HepG2 (cell line): Measurements from ENCODE around the gene CROCC. TPM values are rescaled to one million over a fixed set of nuclear protein-coding genes. Genes with fewer than 3 reads are reported as not detected.

ENCODE experiments used
- ATAC-seq: fragments of 200-7000 bp; cut with Tn5 transposase; 3 replicates; pipeline ENCODE4 v1.9.1; 2020; ENCODE audit warnings: mild to moderate bottlenecking, moderate library complexity
- BruUV-seq: library from RNA; stranded (reverse); fragments of 400-500 nt; replicated peaks from 2 replicates; lab custom pipeline; 2021; lab: Mats Ljungman, UMichigan
- CTCF ChIA-PET: fragments of 300-600 bp; formaldehyde crosslinking; extraction: SDS; loops from one replicate; lab custom pipeline; 2021; ENCODE audit warnings: low total read pairs, inconsistent platforms, low intra/inter-chr PET ratio; lab: Yijun Ruan, JAX
- POLR2A ChIA-PET: fragments of 350-600 bp; sonication (Branson Sonifier 250); formaldehyde crosslinking; loops from one replicate; lab custom pipeline; 2020; ENCODE audit warnings: antibody characterized with exemption, inconsistent platforms; lab: Yijun Ruan, JAX
- DNase-seq: peaks from one replicate; pipeline ENCODE4 v3.0.0-alpha.2; 2015; ENCODE audit warnings: low spot score
- FAIRE-seq: peaks from 3 replicates; lab custom pipeline; 2011; peaks lifted over from hg19 to GRCh38; lab: Jason Lieb, UNC
- H2AFZ ChIP-seq: one replicate; pipeline ENCODE4 v1.6.1; 2011; ENCODE audit warnings: low read length, inconsistent platforms
- H3K27ac ChIP-seq: fragments of 300-600 bp; 3 replicates; pipeline ENCODE4 v1.8.0; 2011; ENCODE audit warnings: mixed run types, mild to moderate bottlenecking, mixed read lengths, low read length, inconsistent platforms; ENCODE audit not compliant: insufficient read depth; ENCODE audit errors: extremely low read length
- H3K27me3 ChIP-seq, 2 experiments: fragments of 200-600 bp in 1 of 2; 2 replicates in 1 of 2; 3 replicates in 1 of 2; pipeline versions ENCODE4 v1.6.0 to v1.8.0; 2011; ENCODE audit warnings: low read length in 2 of 2, mild to moderate bottlenecking in 2 of 2, moderate library complexity in 2 of 2, inconsistent platforms in 1 of 2; ENCODE audit not compliant: insufficient read depth in 2 of 2, control insufficient read depth in 1 of 2
- H3K36me3 ChIP-seq, 2 experiments: fragments of 200-600 bp in 1 of 2; replicated peaks in 1 of 2; 2 replicates in 1 of 2; 3 replicates in 1 of 2; pipeline versions ENCODE4 v1.5.1 to v1.8.0; 2011; ENCODE audit warnings: low read length in 2 of 2, inconsistent platforms in 1 of 2; ENCODE audit not compliant: insufficient read depth in 2 of 2, control insufficient read depth in 1 of 2
- H3K4me1 ChIP-seq: 2 replicates; pipeline ENCODE4 v1.5.1; 2012; ENCODE audit warnings: low read length, inconsistent platforms; ENCODE audit not compliant: insufficient read depth
- H3K4me2 ChIP-seq: 2 replicates; pipeline ENCODE4 v1.6.0; 2011; ENCODE audit warnings: low read depth, low read length, inconsistent platforms
- H3K4me3 ChIP-seq, 3 experiments: fragments of 200-600 bp in 1 of 3; sonication (generic), shearing (Covaris generic) in 1 of 3; replicated peaks in 1 of 3; 2 replicates each; pipeline ENCODE4 v1.5.1; 2011 to 2016; ENCODE audit warnings: low read length in 3 of 3, inconsistent platforms in 2 of 3, low read depth in 2 of 3, mild to moderate bottlenecking in 2 of 3, control low read depth in 1 of 3, mixed read lengths in 1 of 3; ENCODE audit not compliant: insufficient read depth in 1 of 3
- H3K79me2 ChIP-seq: one replicate; pipeline ENCODE4 v1.6.1; 2011; ENCODE audit warnings: low read length, inconsistent platforms; ENCODE audit not compliant: insufficient read depth
- H3K9ac ChIP-seq: 2 replicates; pipeline ENCODE4 v1.6.0; 2011; ENCODE audit warnings: mild to moderate bottlenecking, low read depth, low read length, inconsistent platforms; ENCODE audit not compliant: insufficient read depth
- H3K9me3 ChIP-seq: 2 replicates; pipeline ENCODE4 v1.5.1; 2012; ENCODE audit warnings: mild to moderate bottlenecking, low read length
- H4K20me1 ChIP-seq: 2 replicates; pipeline ENCODE4 v1.6.0; 2011; ENCODE audit warnings: inconsistent platforms, mild to moderate bottlenecking, low read length, moderate library complexity; ENCODE audit not compliant: insufficient read depth
- ARID5B ChIP-seq: IDR thresholded peaks from 2 replicates; pipeline ENCODE4 v1.4.0; 2020; ENCODE audit warnings: mild to moderate bottlenecking, missing genetic modification reagents
- CBX2 ChIP-seq, 2 experiments: fragments of 200-600 bp in 1 of 2; sonication (generic); formaldehyde crosslinking in 1 of 2; IDR thresholded peaks; 2 replicates each; pipeline versions ENCODE4 v1.7.0 to v1.8.1; 2018 to 2022; ENCODE audit warnings: low read depth in 2 of 2, low read length in 1 of 2, mild to moderate bottlenecking in 1 of 2, missing genetic modification reagents in 1 of 2
- EHMT2 ChIP-seq: fragments of 200-600 bp; sonication (generic); IDR thresholded peaks from 2 replicates; pipeline ENCODE4 v1.7.0; 2017; ENCODE audit warnings: antibody characterized with exemption, low read depth, low read length, borderline replicate concordance
- FOXC1 ChIP-seq: sonication (generic); formaldehyde crosslinking; IDR thresholded peaks from 2 replicates; pipeline ENCODE4 v1.8.0; 2022; ENCODE audit warnings: mild to moderate bottlenecking, missing genetic modification reagents, borderline replicate concordance
- GABPB1 ChIP-seq: IDR thresholded peaks from 2 replicates; pipeline ENCODE4 v1.6.1; 2016; ENCODE audit warnings: mild to moderate bottlenecking, missing genetic modification reagents, moderate library complexity, missing compliant biosample characterization
- MLLT10 ChIP-seq: sonication (generic); formaldehyde crosslinking; IDR thresholded peaks from 2 replicates; pipeline ENCODE4 v1.4.0; 2020; ENCODE audit warnings: missing genetic modification reagents
- MTF1 ChIP-seq: sonication (generic); formaldehyde crosslinking; IDR thresholded peaks from 2 replicates; pipeline ENCODE4 v1.5.0; 2020; ENCODE audit warnings: missing genetic modification reagents
- SAP130 ChIP-seq: IDR thresholded peaks from 2 replicates; pipeline ENCODE4 v1.6.1; 2016; ENCODE audit warnings: low read depth
- TCF7L2 ChIP-seq: IDR thresholded peaks from 2 replicates; pipeline ENCODE4 v1.6.1; 2011; ENCODE audit warnings: mild to moderate bottlenecking, low read depth, low read length, moderate library complexity
- ZNF597 ChIP-seq: sonication (generic); formaldehyde crosslinking; IDR thresholded peaks from 2 replicates; pipeline ENCODE4 v1.5.0; 2020; ENCODE audit warnings: missing genetic modification reagents
- ZNF703 ChIP-seq: sonication (generic); formaldehyde crosslinking; IDR thresholded peaks from 2 replicates; pipeline ENCODE4 v1.5.1; 2020; ENCODE audit warnings: missing genetic modification reagents, mild to moderate bottlenecking, moderate library complexity, borderline replicate concordance
- WGBS: methylation state at CpG from one replicate; pipeline ENCODE4 v1.1.6; 2017; ENCODE audit warnings: low lambda C conversion rate; 5-methylcytosine and 5-hydroxymethylcytosine counted together
- in situ Hi-C: cut with HindIII; loops from 2 replicates; pipeline ENCODE4 v1.10.0; 2017; ENCODE audit warnings: low pct_unique_long_range_greater_than_20kb; ENCODE audit not compliant: extremely low pct_ligation_motif_present
- intact Hi-C: fragments of 100-400 bp; cut with micrococcal nuclease; formaldehyde crosslinking; loops from one replicate; pipeline ENCODE4 v1.10.0; 2022; ENCODE audit not compliant: unreplicated experiment
- polyA plus RNA-seq, 8 experiments: library from polyadenylated mRNA; depleted of rRNA in 3 of 8; stranded (reverse) in 7 of 8; unstranded in 1 of 8; fragments of >200 nt; fragmentation: Illumina TruSeq in 4 of 8; extraction: Trizol in 4 of 8; gene quantifications; 2 replicates each; pipeline versions ENCODE4 v1.2.1 to v1.2.3, GENCODE V29; 2011 to 2016; ENCODE audit warnings: low read depth in 4 of 8, missing spikeins in 1 of 8, mixed read lengths in 1 of 8; ENCODE audit not compliant: insufficient read depth in 1 of 8
- total RNA-seq, 5 experiments: library from RNA; depleted of rRNA; stranded (reverse); fragments of >200 nt; fragmentation: Illumina TruSeq; extraction: Trizol; gene quantifications; 2 replicates each; pipeline ENCODE4 v1.2.3, GENCODE V29; 2016; ENCODE audit warnings: low read depth in 1 of 5

The CROCC gene
- total and polyA plus RNA-seq, 2 of the 13 experiments (the other 11 are each of a cell fraction or from before 2014, with no cell fraction given), result 7.8 to 15.5 TPM

GRCh38 chr1:16984717-16985116, 63.0 kb downstream of the CROCC start (continued):
- TF ChIP-seq TCF7L2 (no peak), EHMT2 (no peak), ZNF597 (CRISPR knock-in tag) (no peak), MLLT10 (CRISPR knock-in tag) (no peak), ARID5B (CRISPR knock-in tag) (no peak)

- no peak for FAIRE-seq
- intact Hi-C loops, result no loop called here
- Histone ChIP-seq H3K36me3 (no peaks in the 10 kb centered on the region), H3K27me3 (peaks cover 0 to 6% of the 10 kb centered on the region in 2 experiments; a peak in 3 of 5 replicates), H2AFZ (no peak overlapping the region), H3K9me3 (no peaks in the 10 kb centered on the region), H3K79me2 (no peaks in the 10 kb centered on the region), H4K20me1 (no peaks in the 10 kb centered on the region), H3K4me2 (no peak overlapping the region), H3K9ac (no peak overlapping the region), H3K27ac (no peak overlapping the region), H3K4me1 (peaks cover 20% of the 10 kb centered on the region), H3K4me3 (no peak overlapping the region)
- TF ChIP-seq ZNF703 (no peak), GABPB1 (CRISPR knock-in tag) (no peak), FOXC1 (CRISPR knock-in tag) (no peak), SAP130 (CRISPR knock-in tag) (no peak), MTF1 (CRISPR knock-in tag) (no peak), CBX2 (IDR thresholded peaks at IDR 0.05; ENCODE audit: low read depth, low read length) (no peak), CBX2 (CRISPR knock-in tag; IDR thresholded peaks at IDR 0.05; ENCODE audit: low read depth) (no peak)
- ChIA-PET CTCF (no interaction called here), POLR2A (no interaction called here)
- no peak for ATAC-seq
- DNase-seq, result no peak
- no TSS peak for BruUV-seq
- 89% methylated on average over 7 of the region's 19 CpGs for WGBS
- in situ Hi-C loops, result no loop called here
These were observed 64.4 kb downstream of the CROCC start for GRCh38 chr1:16986113-16986512.
